ENCODE measurements around the gene TMEM88.
"Not testable (repeated sequence)": the region's sequence is repeated elsewhere in the genome, so short reads cannot be mapped to it uniquely, and the experiment has no call there.

Gene TMEM88, protein sequence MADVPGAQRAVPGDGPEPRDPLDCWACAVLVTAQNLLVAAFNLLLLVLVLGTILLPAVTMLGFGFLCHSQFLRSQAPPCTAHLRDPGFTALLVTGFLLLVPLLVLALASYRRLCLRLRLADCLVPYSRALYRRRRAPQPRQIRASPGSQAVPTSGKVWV

DNA sequence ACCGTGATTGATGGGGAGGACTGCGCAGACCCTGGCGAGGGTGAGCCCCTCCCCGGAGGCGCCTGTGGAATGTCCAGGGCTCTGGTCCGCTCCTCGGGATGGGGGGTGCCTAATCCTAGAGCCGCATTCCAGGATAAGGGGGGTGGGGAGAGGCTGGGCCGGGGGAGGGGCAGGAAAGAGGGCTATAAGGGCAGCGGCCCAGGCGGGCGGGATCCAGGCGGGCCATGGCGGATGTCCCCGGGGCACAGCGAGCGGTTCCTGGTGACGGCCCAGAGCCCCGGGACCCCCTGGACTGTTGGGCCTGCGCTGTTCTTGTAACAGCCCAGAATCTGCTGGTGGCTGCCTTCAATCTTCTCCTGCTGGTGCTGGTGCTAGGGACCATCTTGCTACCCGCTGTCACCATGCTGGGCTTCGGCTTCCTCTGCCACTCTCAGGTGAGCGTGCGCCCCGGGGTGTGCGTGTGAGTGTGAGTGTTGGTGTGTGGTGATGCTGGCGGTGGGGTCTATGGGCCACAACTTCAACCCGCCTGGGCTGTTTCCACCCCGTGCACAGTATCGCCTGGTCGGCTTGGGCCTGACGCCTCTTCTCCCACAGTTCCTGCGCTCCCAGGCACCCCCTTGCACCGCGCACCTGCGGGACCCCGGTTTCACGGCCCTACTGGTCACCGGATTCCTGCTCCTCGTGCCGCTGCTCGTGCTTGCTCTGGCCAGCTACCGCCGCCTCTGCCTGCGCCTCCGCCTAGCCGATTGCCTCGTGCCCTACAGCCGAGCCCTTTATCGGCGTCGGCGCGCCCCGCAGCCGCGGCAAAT is at the start of gene TMEM88:
Gene TMEM88 (plus strand): TSS at position 216 of the 809 bp plus-strand sequence. CDS start 9 bp downstream, at position 225.
- DNase-seq (ENCODE audit: low read depth): no peak

DNA sequence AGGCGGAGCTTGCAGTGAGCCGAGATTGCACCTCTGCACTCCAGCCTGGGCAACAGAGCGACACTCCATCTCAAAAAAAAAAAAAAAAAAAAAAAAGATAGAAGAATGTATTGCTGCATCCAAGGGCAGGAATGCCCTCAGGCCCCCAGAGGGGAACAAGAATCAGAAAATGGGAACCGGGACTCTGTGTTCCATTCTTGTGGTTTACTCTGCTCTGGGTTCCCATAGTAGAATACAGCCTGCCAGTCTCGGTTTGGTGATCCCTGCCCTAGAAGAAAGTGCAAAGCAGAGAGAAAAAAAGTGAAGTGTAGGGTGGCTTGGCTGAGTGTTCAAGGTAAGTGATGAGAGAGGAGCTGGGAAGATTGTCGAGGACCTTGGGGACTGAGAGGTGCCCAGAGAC is 48.3 kb upstream of the TMEM88 start:
- no peak for DNase-seq (ENCODE audit: low read depth)

DNA sequence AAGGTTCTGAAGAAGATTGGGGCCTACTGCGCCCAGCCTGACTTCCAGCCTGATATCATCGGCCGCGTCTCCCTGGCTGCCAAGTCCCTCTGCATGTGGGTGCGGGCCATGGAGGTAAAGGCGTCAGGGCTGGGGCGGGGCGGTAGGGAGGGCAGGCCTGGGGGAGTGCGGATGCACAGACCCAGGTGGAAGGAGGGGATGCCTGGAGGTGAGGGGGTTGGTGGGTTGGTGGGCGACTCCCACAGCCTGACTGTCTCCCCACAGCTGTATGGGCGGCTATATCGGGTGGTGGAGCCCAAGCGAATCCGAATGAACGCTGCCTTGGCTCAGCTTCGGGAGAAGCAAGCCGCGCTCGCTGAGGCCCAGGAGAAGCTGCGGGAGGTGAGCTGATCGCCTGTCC is 47.7 kb upstream of the TMEM88 start:
- DNase-seq (ENCODE audit: low read depth): no peak

DNA sequence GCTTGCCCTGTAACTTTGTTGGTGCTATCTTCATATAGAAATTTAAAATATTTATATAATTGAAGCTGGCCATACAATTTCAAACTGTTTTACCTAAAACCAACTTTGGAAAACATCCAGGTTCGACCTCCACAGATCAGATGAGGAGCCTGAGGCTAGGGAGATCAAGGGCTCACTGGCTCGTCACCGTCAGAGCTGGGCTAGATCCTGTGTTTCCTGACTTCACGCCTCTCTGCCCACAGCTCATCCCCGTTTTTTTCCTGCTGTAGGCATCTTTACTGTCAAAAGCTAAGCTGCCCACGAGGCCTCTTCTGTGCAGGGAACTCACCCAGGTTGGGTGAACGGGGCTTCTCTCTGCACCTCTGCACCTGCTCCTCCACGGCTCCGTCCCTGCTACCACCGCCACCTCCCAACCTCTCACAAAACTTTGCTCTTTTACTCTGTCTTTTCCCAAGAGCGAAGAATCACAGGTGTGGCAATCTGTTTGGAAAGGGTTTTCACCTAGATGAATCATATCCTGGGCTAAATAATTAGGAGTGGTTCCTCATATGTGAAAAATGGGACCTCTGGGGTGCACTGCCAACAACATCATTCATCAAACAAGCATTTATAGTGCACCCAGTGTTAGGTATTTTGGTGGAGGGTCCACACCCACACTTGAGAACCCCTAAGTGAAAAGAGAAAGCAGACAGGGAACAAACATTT is 45.6 kb upstream of the TMEM88 start:
- no peak for DNase-seq (ENCODE audit: low read depth)

DNA sequence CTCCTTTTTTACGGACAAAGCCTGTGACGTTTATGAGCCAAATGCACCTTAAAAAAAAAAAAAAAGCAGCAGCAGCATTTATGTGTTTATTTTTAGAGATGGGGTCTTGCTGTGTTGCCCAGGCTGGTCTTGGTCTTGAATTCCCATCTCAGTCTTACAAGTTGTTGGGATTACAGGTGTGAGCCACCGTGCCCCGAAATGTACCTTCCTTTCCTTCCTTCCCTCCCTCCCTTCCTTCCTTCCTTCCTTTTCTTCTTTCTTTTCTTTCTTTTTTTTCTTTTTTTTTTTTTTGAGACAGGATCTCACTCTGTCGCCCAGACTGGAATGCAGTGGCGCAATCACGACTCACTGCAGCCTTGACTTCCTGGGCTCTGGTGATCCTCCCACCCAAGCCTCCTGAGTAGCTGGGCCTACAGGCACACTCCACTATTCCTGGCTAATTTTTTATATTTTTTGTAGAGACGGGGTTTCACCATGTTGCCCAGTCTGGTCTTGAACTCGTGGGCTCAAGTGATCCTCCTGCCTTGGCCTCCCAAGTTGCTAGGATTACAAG is 45.0 kb upstream of the TMEM88 start:
- not testable (repeated sequence) for DNase-seq (ENCODE audit: low read depth)

DNA sequence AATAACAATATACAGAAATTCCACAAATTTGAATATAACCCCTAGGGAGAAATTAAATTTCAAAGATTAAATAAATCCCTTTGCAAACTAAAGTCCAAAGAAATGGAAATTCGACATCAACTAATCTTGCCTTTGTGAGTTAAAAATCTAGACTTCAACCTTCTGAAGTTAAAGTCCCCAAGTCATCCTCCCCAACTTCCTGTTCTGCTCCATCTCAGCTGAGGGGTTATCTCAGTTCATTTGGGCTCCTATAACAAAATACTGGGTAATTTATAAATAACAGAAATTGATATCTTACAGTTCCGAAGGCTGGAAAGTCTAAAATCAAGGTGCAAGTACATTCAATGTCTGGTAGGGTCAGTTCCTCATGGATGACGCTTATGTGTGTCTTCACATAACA is 43.6 kb upstream of the TMEM88 start:
- no peak for DNase-seq (ENCODE audit: low read depth)

DNA sequence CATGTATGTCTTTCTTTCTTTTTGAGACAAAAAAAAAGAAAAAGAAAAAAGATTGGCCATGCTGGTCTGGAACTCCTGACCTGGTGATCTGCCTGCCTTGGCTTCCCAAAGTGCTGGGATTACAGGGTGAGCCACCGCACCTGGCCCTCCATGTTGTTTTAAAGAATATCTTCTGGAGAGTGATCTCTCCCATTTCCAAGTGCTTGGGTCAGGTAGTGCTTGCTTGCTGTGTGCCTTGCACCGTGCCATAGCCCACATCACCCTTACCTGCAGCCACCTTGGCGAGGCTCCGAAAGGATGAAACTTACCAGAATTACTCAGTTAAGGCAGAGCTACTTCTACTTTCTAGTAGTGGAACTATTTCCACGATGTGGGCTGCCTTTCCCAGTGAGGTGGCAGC is 39.9 kb upstream of the TMEM88 start:
- DNase-seq (ENCODE audit: low read depth): no peak

DNA sequence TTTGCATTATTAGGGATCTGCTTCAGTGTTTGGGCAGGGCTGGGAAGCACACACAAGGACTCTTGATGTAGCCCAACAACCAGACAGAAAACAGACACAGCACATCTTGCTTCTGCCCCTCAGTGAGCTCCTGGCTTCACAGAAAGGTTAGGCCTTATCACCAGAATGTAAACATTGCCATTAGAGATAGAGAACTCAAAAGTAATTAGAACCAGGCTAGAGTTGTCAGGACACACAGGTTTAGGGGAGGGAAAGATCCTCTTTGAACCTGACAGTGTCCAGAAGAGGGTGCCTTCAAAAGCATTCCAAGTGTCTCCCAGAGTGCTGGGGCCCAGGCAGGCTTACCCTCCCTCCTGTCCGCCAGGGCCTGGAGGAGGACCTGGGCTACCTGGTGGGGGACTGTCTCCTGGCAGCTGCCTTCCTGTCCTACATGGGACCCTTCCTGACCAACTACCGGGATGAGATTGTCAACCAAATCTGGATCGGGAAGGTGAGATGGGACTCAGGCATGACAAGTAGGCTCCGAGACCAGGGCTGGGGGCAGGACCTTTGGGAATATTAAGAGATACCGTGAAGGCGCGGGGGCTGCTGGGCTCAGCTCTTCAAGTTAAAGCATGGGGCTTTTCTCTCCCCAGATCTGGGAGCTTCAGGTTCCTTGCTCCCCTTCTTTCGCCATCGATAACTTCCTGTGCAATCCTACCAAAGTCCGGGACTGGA is 37.8 kb upstream of the TMEM88 start:
- DNase-seq (ENCODE audit: low read depth): no peak

DNA sequence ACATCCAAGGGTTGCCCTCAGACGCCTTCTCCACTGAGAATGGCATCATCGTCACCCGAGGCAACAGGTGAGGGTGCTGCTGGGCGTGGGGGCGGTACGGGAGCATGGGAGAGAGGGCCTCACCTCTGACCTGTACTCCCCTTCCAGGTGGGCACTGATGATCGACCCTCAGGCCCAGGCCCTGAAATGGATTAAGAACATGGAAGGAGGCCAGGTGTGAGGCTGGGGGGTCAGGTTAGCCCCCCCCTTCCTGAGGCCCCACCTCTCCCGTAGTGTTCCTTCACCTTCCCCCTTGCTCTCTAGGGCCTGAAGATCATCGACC is 37.3 kb upstream of the TMEM88 start:
- no peak for DNase-seq (ENCODE audit: low read depth)

DNA sequence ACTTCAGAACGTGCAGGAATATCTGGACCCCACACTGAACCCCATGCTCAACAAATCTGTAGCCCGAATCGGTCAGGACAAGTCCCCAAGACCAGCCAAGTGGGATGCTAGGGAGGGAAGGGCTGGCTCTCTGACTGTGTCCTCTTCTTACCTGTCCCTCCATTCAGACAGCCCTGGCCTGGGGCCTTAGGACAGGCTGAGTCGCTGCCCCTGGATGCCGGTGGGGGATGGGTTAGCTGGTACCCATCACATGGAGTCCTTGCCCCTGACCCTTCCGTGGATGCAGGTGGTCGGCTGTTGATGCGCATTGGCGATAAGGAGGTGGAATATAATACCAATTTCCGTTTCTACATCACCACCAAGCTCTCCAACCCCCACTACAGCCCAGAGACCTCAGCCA is 36.8 kb upstream of the TMEM88 start:
- DNase-seq (ENCODE audit: low read depth): no peak

DNA sequence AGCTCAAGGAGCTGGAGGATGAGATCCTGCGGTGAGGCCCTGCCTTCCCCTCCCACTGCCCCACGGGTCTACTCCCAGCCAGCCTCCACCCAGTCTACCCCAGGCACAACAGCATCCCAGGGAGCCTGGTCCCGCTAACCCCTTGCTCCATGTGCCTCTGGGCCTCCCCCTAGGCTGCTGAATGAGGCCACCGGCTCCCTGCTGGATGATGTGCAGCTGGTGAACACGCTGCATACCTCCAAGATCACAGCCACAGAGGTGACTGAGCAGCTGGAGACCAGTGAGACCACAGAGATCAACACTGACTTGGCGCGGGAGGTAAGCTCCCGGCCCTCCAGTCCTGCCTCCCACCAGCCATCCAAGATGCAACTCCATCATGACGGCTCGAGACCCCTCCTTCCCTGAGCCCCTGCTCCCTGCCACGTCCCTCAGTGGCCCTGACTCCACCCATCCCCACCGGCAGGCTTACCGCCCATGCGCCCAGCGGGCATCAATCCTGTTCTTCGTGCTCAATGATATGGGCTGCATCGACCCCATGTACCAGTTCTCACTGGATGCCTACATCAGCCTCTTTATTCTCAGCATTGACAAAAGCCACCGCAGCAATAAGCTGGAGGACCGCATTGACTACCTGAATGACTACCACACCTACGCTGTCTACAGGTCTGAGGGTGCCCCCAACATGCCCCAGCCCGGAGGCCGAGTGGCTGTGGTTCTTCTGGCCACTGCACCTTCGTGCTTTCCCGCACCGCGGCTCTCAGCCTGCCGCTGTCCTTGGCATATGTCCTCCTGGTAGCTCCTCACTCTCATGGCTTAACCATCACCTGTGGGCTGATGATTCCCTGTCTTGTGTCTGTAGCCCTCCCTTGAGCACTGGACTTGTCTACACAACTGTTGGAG is 35.9 kb upstream of the TMEM88 start:
- no peak for DNase-seq (ENCODE audit: low read depth)

DNA sequence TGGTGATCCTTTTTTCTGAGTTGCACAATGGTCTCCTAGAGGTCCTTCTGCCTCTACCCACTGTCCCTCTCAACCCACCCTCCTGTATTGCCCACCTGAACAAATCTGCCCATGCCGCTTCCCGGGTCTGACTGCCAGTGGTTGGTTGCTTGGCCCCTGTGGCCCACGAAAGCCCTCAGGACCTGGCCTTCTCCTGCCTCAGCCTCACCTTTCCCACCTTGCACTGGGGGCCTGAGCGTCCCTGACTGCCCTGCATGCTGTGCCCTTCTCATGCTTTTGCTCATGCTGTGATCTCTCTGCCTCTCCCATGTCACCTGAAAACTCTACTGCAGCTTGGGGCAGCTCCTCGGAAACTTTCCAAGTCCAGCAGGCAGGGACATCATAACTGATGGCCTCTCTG is 34.6 kb upstream of the TMEM88 start:
- no peak for DNase-seq (ENCODE audit: low read depth)

DNA sequence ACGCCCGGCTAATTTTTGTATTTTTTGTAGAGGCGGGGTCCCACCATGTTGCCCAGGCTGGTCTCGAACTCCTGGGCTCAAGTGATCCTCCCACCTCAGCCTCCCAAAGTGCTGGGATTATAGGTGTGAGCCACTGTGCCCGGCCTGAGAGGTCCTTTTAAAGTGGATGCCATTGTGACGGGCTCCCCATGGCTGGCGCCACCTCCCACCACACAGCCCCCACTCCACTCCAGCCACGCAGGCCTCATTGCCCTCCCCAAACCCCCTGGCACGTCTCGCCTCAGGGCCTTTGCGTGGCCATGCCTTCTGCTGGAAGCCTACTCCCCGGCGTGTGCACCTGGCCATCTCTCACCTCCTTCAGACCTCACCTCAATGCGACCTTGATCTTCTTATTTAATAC is 32.7 kb upstream of the TMEM88 start:
- DNase-seq (ENCODE audit: low read depth): no peak

DNA sequence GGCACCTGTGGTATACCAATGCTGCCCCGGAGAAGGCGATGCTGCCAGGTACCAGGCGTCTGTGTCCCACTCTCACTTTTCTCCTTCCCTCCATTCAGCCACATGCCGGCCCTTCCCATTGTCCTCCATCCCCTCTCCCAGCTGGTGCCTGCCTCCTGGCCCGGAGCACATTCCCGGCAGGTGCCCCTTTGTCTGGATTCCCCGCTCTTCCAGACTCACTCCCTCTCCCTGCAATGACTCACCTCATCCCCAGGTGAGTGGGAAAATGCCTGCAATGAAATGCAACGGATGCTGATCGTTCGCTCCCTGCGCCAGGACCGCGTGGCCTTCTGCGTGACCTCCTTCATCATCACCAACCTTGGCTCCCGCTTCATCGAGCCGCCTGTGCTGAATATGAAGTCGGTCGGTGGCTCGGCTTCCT is 31.3 kb upstream of the TMEM88 start:
- DNase-seq (ENCODE audit: low read depth): no peak

DNA sequence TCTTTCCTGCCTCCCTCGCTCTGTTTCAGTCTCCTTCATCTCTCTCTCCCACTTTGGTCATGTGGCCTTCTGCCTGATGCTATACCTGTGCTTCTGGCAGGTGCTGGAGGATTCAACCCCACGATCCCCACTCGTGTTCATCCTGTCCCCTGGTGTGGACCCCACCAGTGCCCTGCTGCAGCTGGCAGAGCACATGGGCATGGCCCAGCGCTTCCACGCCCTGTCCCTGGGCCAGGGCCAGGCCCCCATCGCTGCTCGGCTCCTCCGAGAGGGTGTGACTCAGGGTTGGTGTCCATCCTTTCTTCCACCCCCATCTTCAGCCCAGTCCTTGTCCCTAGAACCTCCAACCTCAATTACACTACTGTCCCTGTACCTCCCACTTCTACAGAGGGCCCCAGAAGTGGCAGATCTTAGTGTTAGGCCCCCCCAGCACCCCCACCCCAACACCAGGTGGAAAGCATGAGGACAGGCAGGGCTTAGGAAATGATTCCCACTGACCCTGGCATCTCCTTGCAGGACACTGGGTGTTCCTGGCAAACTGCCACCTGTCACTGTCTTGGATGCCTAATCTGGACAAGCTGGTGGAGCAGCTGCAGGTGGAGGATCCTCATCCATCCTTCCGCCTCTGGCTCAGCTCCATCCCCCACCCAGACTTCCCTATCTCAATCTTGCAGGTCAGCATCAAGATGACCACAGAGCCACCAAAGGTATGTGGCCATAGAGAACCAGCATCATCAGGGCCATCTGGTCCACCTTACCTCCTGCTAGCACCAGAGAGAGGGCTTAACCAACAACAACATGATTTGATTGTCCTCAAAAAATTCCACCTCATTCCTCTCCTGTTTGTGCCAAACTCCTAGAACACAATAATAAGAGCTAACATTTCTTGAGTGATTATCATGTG is 30.6 kb upstream of the TMEM88 start:
- DNase-seq (ENCODE audit: low read depth): no peak

DNA sequence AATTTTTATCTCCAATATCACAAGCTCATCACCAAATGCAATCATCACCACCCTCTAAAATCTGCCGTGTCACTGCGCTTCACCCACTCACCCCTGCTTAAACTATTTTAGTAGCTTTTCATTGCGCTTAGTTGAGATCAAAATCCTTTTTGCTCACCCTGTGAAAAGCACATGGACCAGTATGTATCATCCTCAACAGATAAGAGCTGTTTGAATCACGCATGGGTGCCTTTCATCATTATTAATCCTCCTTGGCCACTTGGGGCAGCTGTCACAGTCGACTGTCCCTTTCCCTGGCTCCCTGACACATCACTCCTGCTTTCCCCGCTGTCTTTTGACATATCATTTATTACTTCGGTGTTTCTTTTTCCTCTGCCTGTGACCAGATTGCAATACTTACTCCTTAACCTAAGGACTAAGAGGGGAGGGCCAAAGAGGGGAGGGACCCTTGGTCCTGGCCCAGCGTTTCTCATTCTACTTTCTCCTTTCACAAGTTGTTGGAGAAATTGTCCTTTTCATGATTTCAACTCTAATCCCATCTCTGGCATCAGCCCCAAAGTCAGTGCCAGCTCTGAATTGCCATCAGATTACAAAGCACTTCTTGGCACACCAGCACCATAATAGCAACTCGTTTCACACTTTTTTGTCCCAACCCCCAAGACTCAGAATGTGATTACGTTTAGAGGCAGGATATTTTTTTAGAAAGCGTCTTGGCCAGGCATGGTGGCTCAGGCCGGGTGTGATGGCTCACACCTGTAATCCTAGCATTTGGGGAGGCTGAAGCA is 29.5 kb upstream of the TMEM88 start:
- DNase-seq (ENCODE audit: low read depth): no peak

DNA sequence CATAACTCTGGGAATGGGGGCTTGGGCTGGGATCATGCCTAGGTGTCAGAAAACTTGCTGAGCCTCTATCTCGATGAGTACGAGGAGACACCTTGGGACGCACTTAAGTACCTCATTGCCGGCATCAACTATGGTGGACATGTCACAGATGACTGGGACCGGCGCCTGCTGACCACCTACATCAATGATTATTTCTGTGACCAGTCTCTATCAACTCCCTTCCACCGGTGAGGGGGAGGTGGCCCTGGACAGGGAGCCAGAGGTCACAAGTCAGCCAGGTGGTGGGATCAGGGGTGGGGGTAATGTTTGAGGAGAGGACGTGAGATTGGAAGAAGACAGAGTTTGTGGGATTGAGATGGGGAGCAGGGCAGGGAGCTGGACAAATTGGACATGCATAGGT is 24.2 kb upstream of the TMEM88 start:
- DNase-seq (ENCODE audit: low read depth): no peak

DNA sequence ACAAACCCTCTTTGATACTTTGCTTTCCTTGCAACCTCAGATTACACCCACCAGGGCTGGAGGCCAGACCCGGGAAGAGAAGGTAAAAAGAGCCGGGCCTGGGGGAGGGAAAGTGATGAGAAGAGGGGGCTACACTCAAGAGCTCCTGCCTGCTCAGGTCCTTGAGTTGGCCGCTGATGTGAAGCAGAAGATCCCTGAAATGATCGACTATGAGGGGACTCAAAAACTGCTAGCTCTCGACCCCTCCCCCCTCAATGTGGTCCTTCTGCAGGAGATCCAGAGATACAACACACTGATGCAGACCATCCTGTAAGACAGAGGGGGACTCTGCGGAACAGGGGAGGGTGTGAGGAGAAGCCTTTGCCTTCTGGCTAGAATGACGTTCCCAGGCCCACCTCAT is 23.6 kb upstream of the TMEM88 start:
- no peak for DNase-seq (ENCODE audit: low read depth)

DNA sequence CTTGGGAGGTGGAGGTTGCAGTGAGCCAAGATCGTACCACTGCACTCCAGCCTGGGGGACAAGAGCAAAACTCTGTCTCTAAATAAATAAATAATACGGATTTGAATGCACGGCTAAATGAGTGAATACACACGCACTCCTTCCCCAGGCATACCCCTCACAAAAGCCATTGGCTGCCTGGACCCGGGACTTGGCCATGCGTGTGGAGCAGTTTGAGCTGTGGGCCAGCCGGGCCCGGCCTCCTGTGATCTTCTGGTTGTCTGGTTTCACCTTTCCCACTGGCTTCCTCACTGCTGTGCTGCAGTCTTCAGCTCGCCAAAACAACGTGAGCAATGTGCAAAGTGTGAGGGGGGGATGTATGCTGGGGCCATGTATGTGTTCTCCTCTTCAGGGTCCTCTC is 22.4 kb upstream of the TMEM88 start:
- no peak for DNase-seq (ENCODE audit: low read depth)

All from activated T-cell treated with anti-CD3 and anti-CD28 coated beads for 24 hours (primary cell).